Endothelial cell of umbilical vein (primary cell): ENCODE data around the gene METTL21A. TPM values are rescaled to one million over a fixed set of nuclear protein-coding genes. Genes with fewer than 3 reads are reported as not detected.

Experiments
- BruUV-seq: library from RNA; stranded (reverse); fragments of 400-500 nt; replicated peaks from 2 replicates; lab custom pipeline; 2021; lab: Mats Ljungman, UMichigan
- CTCF ChIA-PET: fragments of 300-600, 350-600 bp; sonication (Branson Sonifier 250); formaldehyde crosslinking; loops from one replicate; lab custom pipeline; 2021; ENCODE audit warnings: antibody characterized with exemption, inconsistent platforms; lab: Charles Lee
- POLR2A ChIA-PET: fragments of 300-600, 350-600 bp; sonication (Branson Sonifier 250); formaldehyde crosslinking; loops from one replicate; lab custom pipeline; 2021; ENCODE audit warnings: antibody characterized with exemption, inconsistent platforms; lab: Charles Lee
- DNase-seq: peaks from one replicate; pipeline ENCODE4 v3.0.0-alpha.2; 2011; ENCODE audit warnings: low read depth, low spot score
- FAIRE-seq: peaks from 2 replicates; lab custom pipeline; 2011; peaks lifted over from hg19 to GRCh38; lab: Jason Lieb, UNC
- H2AFZ ChIP-seq: 2 replicates; pipeline ENCODE4 v1.6.0; 2012; ENCODE audit warnings: low read depth, low read length, control low read depth, inconsistent platforms
- H3K27ac ChIP-seq: 2 replicates; pipeline ENCODE4 v1.5.1; 2011; ENCODE audit warnings: low read depth, mild to moderate bottlenecking, control low read depth, low read length, moderate library complexity; ENCODE audit not compliant: insufficient read depth
- H3K27me3 ChIP-seq, 2 experiments: 2 replicates each; pipeline versions ENCODE4 v1.6.0 to v1.6.1; 2011; ENCODE audit warnings: low read length in 2 of 2, mixed read lengths in 1 of 2; ENCODE audit not compliant: control insufficient read depth in 2 of 2, insufficient read depth in 2 of 2
- H3K36me3 ChIP-seq, 2 experiments: 2 replicates in 1 of 2; 3 replicates in 1 of 2; pipeline ENCODE4 v1.5.1; 2011; ENCODE audit warnings: low read length in 2 of 2, mild to moderate bottlenecking in 1 of 2, moderate library complexity in 1 of 2; ENCODE audit not compliant: control insufficient read depth in 2 of 2, insufficient read depth in 2 of 2; ENCODE audit errors: extremely low read depth in 1 of 2
- H3K4me1 ChIP-seq: 3 replicates; pipeline ENCODE4 v1.5.1; 2011; ENCODE audit warnings: mild to moderate bottlenecking, low read length; ENCODE audit not compliant: control insufficient read depth, insufficient read depth; ENCODE audit errors: extremely low read depth
- H3K4me2 ChIP-seq: 2 replicates; pipeline ENCODE4 v1.6.1; 2011; ENCODE audit warnings: low read length, control low read depth, mixed read lengths; ENCODE audit not compliant: insufficient read depth
- H3K4me3 ChIP-seq, 3 experiments: fragments of 200-600 bp in 1 of 3; sonication (generic), shearing (Covaris generic) in 1 of 3; replicated peaks in 1 of 3; 2 replicates each; pipeline ENCODE4 v1.5.1; 2011 to 2016; ENCODE audit warnings: control low read depth in 3 of 3, low read length in 3 of 3, mild to moderate bottlenecking in 2 of 3, inconsistent platforms in 1 of 3, low read depth in 1 of 3, moderate library complexity in 1 of 3; ENCODE audit not compliant: insufficient read depth in 1 of 3
- H3K79me2 ChIP-seq: 2 replicates; pipeline ENCODE4 v1.6.0; 2012; ENCODE audit warnings: low read length, inconsistent platforms; ENCODE audit not compliant: control insufficient read depth, insufficient read depth
- H3K9ac ChIP-seq: replicated peaks from 2 replicates; pipeline ENCODE3; 2011; ENCODE audit warnings: low read length, control low read depth; ENCODE audit not compliant: insufficient read depth; ENCODE audit errors: extremely low read depth
- H3K9me1 ChIP-seq: replicated peaks from 3 replicates; pipeline ENCODE4 v1.6.0; 2011; ENCODE audit warnings: mild to moderate bottlenecking, low read length; ENCODE audit not compliant: control insufficient read depth, insufficient read depth; ENCODE audit errors: extremely low read depth
- H3K9me3 ChIP-seq: replicated peaks from 2 replicates; pipeline ENCODE4 v1.5.1; 2012; ENCODE audit warnings: low read length, inconsistent platforms; ENCODE audit not compliant: control insufficient read depth, insufficient read depth
- H4K20me1 ChIP-seq: replicated peaks from 2 replicates; pipeline ENCODE3; 2011; ENCODE audit warnings: mild to moderate bottlenecking, low read length; ENCODE audit not compliant: control insufficient read depth, insufficient read depth; ENCODE audit errors: extremely low read depth
- CTCF ChIP-seq, 2 donors: IDR thresholded peaks; 1 replicate in 1 of 2; 2 replicates in 1 of 2; pipeline ENCODE4 v1.5.1; 2011; ENCODE audit warnings: low read length in 2 of 2, mild to moderate bottlenecking in 2 of 2, moderate library complexity in 2 of 2, control low read depth in 1 of 2, inconsistent platforms in 1 of 2, low read depth in 1 of 2; ENCODE audit not compliant: insufficient read depth in 1 of 2; ENCODE audit errors: extremely low read depth in 1 of 2
- EZH2 ChIP-seq: IDR thresholded peaks from 2 replicates; pipeline ENCODE4 v1.6.1; 2012; ENCODE audit warnings: borderline replicate concordance, low read depth, mild to moderate bottlenecking, moderate library complexity, low read length, inconsistent platforms; ENCODE audit not compliant: severe bottlenecking
- FOS ChIP-seq: IDR thresholded peaks from 2 replicates; pipeline ENCODE4 v1.6.1; 2011; ENCODE audit warnings: mild to moderate bottlenecking, low read length, moderate library complexity, borderline replicate concordance; ENCODE audit not compliant: insufficient read depth
- GATA2 ChIP-seq: IDR thresholded peaks from 2 replicates; pipeline ENCODE4 v1.7.0; 2011; ENCODE audit warnings: low read depth, mild to moderate bottlenecking, moderate library complexity, mixed read lengths, low read length; ENCODE audit not compliant: insufficient read length, insufficient read depth
- JUN ChIP-seq: IDR thresholded peaks from 2 replicates; pipeline ENCODE4 v1.6.1; 2011; ENCODE audit warnings: borderline replicate concordance, low read depth; ENCODE audit not compliant: insufficient read length, insufficient read depth
- MAX ChIP-seq: IDR thresholded peaks from 2 replicates; pipeline ENCODE4 v1.6.1; 2011; ENCODE audit not compliant: insufficient read depth, insufficient read length
- MYC ChIP-seq: IDR thresholded peaks from one replicate; pipeline ENCODE4 v1.6.1; 2011; ENCODE audit warnings: mild to moderate bottlenecking, low read depth, low read length
- POLR2A ChIP-seq: IDR thresholded peaks from 2 replicates; pipeline ENCODE4 v1.6.1; 2012; ENCODE audit warnings: low read depth, mild to moderate bottlenecking, control low read depth, low read length
- POLR2AphosphoS5 ChIP-seq: IDR thresholded peaks from 2 replicates; pipeline ENCODE4 v1.6.1; 2012; ENCODE audit warnings: low read depth, mild to moderate bottlenecking, control low read depth, low read length, moderate library complexity; ENCODE audit not compliant: insufficient read depth
- dilution Hi-C: fragments of 300-500 bp; cut with MboI; formaldehyde crosslinking; loops from one replicate; pipeline ENCODE4 v1.15.0; 2019; ENCODE audit warnings: low sequenced_read_pairs; ENCODE audit not compliant: extremely low pct_ligation_motif_present
- intact Hi-C: fragments of 100-400 bp; cut with micrococcal nuclease; formaldehyde crosslinking; loops from one replicate; pipeline ENCODE4 v1.10.0; 2022
- polyA plus RNA-seq, 4 experiments: library from polyadenylated mRNA; depleted of rRNA in 3 of 4; stranded (reverse) in 3 of 4; unstranded in 1 of 4; fragments of >200 nt; gene quantifications; 2 replicates each; pipeline versions ENCODE4 v1.2.1 to v1.2.3, GENCODE V29; 2011 to 2012; ENCODE audit warnings: missing spikeins in 1 of 4
- total RNA-seq: library from RNA; stranded (reverse); gene quantifications from 2 replicates; pipeline ENCODE4 v1.2.3, GENCODE V29; 2021

The METTL21A gene
- total and polyA plus RNA-seq, 2 donors (not counting 3 experiments of a cell fraction or from before 2014, with no cell fraction given), result 11.6 to 14.0 TPM

- no peaks in the 10 kb centered on the region for H3K4me1 ChIP-seq
- H4K20me1 ChIP-seq, result no peaks in the 10 kb centered on the region
- DNase-seq (no peak), FAIRE-seq (no peak)
- POLR2A ChIA-PET, result no interaction called here
- CTCF ChIA-PET, result interaction anchor here (1.0 to 2.9 kb wide), 3 partner anchors 9 to 57 kb away, joined by 3 to 9 read pairs (median 5); no protein-coding TSS in a partner anchor
- H3K4me2 ChIP-seq, result no peak overlapping the region
- TF ChIP-seq POLR2AphosphoS5 (no peak), FOS (no peak), CTCF (IDR thresholded peaks at IDR 0.05; ENCODE audit: extremely low read depth in 1 of 2, insufficient read depth in 1 of 2, low read depth in 1 of 2, low read length in 2 of 2) (no peak), JUN (no peak), EZH2 (no peak), MYC (no peak), POLR2A (no peak), GATA2 (no peak), MAX (no peak)
- no peak overlapping the region for H3K4me3 ChIP-seq
- H3K27me3 ChIP-seq, result no peaks in the 10 kb centered on the region
- H3K9me3 ChIP-seq, result no peaks in the 10 kb centered on the region
- no peak overlapping the region for H3K27ac ChIP-seq
- intact Hi-C loops (no loop called here), dilution Hi-C loops (no loop called here)
- no peaks in the 10 kb centered on the region for H3K9me1 ChIP-seq
- H3K36me3 ChIP-seq, result no peaks in the 10 kb centered on the region
- H3K9ac ChIP-seq, result no peak overlapping the region
- no peaks in the 10 kb centered on the region for H3K79me2 ChIP-seq
- no TSS peak for BruUV-seq
- no peak overlapping the region for H2AFZ ChIP-seq
These were observed 10.4 kb upstream of the METTL21A start for GRCh38 chr2:207635468-207636200.
